Measurements from ENCODE around the gene CCT7. TPM values are rescaled to one million over a fixed set of nuclear protein-coding genes. Genes with fewer than 3 reads are reported as not detected.

Gene CCT7
- total RNA-seq, 1 experiment from 2014 or later = 538 TPM

DNA sequence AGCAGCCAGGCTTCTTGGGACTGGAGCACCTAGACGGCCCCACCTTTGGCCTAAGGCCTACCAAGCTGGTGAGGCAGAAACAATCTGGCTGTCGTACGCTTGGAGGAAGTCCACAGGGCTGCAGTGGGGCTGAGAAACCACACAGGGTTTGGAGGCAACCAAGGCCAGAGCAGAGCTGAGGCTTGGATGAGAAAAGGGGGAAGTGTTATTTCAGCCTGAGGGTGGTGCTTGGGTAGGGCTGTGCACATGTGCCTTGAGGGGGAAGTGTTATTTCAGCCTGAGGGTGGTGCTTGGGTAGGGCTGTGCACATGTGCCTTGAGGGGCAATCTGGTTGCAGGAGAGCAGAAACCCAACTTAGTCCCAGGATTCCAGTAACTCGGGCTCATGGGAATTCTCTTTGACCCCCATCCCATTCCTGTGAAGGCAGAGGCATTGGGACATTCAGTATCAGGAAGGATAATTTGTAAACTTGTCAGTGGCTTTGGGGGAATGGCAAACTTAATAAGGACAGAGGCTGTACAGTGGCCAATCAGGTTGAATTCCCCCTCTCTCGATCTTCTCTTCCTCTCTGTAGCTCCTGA, 51.1 kb downstream of the CCT7 start:
- H3K4me2 ChIP-seq (ENCODE audit: low read length) = peak overlapping the region; percentile 95; the same call in 1 of the 2 replicates
- no peaks in the 10 kb centered on the region for H3K9me3 ChIP-seq (ENCODE audit: low read length)
- ATAC-seq (no peak), DNase-seq (no peak)
- 0 out of 2 replicates have a peak, but pooled peaks cover 3% of the 10 kb centered on the region for H3K27me3 ChIP-seq (ENCODE audit: low read length)
- no peaks in the 10 kb centered on the region for H3F3A ChIP-seq (ENCODE audit: low read length, unreplicated experiment)
- no peak overlapping the region for H3K27ac ChIP-seq (ENCODE audit: low read length)
- ChIA-PET CTCF (no interaction called here), POLR2A (ENCODE audit: unreplicated experiment) (interaction anchor here (0.6 kb wide), 1 partner anchor 17 kb away, joined by 3 read pairs; no protein-coding TSS in a partner anchor)
- H3K79me2 ChIP-seq (ENCODE audit: low read length) = 0 out of 2 replicates have a peak, but pooled peaks cover 10% of the 10 kb centered on the region
- TF ChIP-seq EZH2phosphoT487 (IDR thresholded peaks at IDR 0.05; ENCODE audit: borderline replicate concordance, low read length) = no peak
- TF ChIP-seq, protein P1, sequence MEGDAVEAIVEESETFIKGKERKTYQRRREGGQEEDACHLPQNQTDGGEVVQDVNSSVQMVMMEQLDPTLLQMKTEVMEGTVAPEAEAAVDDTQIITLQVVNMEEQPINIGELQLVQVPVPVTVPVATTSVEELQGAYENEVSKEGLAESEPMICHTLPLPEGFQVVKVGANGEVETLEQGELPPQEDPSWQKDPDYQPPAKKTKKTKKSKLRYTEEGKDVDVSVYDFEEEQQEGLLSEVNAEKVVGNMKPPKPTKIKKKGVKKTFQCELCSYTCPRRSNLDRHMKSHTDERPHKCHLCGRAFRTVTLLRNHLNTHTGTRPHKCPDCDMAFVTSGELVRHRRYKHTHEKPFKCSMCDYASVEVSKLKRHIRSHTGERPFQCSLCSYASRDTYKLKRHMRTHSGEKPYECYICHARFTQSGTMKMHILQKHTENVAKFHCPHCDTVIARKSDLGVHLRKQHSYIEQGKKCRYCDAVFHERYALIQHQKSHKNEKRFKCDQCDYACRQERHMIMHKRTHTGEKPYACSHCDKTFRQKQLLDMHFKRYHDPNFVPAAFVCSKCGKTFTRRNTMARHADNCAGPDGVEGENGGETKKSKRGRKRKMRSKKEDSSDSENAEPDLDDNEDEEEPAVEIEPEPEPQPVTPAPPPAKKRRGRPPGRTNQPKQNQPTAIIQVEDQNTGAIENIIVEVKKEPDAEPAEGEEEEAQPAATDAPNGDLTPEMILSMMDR (conservative IDR thresholded peaks at IDR 0.05; ENCODE audit: low read depth, low read length) = no peak
- TF ChIP-seq EZH2 (IDR thresholded peaks at IDR 0.05; ENCODE audit: low read length, unreplicated experiment) = no peak
- H3K4me3 ChIP-seq (ENCODE audit: low read length) = no peak overlapping the region
- H3K9ac ChIP-seq (ENCODE audit: low read length) = no peak overlapping the region
- H3K4me1 ChIP-seq (ENCODE audit: insufficient read depth, low read length) = peaks cover 12% of the 10 kb centered on the region; the same call in 1 of the 2 replicates
- intact Hi-C loops (cut with micrococcal nuclease) = no loop called here
- H3K9me2 ChIP-seq (replicated peaks; ENCODE audit: low read length) = no peaks in the 10 kb centered on the region
- H4K20me1 ChIP-seq (ENCODE audit: low read length) = no peaks in the 10 kb centered on the region
- no peaks in the 10 kb centered on the region for H3K36me3 ChIP-seq (ENCODE audit: low read depth, low read length)
- BruUV-seq (replicated peaks) = no TSS peak
- no peak overlapping the region for H2AFZ ChIP-seq (ENCODE audit: low read length)

DNA sequence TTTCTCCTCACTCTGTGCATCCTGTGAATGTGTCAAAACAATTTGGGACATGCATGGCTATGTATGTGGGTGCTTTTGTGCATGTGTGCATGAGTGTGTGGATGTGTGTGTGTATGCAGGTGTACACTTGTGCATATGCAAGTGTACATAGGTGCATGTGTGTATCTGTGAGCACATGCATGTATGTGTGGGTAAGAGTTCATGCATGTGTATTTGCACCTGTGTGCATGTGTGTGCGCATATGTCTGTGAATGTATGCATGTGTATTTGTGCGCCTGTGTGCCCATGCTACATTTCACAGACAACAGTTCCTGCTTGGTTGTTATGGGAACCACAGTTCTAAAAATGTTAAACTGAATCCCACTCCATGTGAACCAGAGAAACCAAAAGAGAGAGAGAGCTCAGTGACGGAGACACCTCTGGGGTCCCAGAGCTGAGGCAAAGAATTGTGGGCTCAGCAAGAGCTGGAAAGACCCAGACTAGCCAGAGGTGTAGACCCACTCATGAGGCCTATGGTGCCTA, 52.1 kb downstream of the CCT7 start:
- no peak for ATAC-seq
- Histone ChIP-seq H3K4me3 (ENCODE audit: low read length) (no peak overlapping the region), H3K9ac (ENCODE audit: low read length) (no peak overlapping the region), H2AFZ (ENCODE audit: low read length) (no peak overlapping the region), H3K9me3 (ENCODE audit: low read length) (no peaks in the 10 kb centered on the region), H3K9me2 (replicated peaks; ENCODE audit: low read length) (no peaks in the 10 kb centered on the region), H3K79me2 (ENCODE audit: low read length) (0 out of 2 replicates have a peak, but pooled peaks cover 10% of the 10 kb centered on the region), H3K27me3 (ENCODE audit: low read length) (peaks cover 11% of the 10 kb centered on the region; the same call in 1 of the 2 replicates), H4K20me1 (ENCODE audit: low read length) (no peaks in the 10 kb centered on the region), H3F3A (ENCODE audit: low read length, unreplicated experiment) (no peaks in the 10 kb centered on the region), H3K4me1 (ENCODE audit: insufficient read depth, low read length) (peaks cover 9% of the 10 kb centered on the region; the same call in 1 of the 2 replicates), H3K4me2 (ENCODE audit: low read length) (no peak overlapping the region), H3K36me3 (ENCODE audit: low read depth, low read length) (no peaks in the 10 kb centered on the region), H3K27ac (ENCODE audit: low read length) (no peak overlapping the region)
- CTCF ChIA-PET = no interaction called here
- TF ChIP-seq EZH2 (IDR thresholded peaks at IDR 0.05; ENCODE audit: low read length, unreplicated experiment) (no peak), EZH2phosphoT487 (IDR thresholded peaks at IDR 0.05; ENCODE audit: borderline replicate concordance, low read length) (no peak)
- TF ChIP-seq, protein P1 (conservative IDR thresholded peaks at IDR 0.05; ENCODE audit: low read depth, low read length) = no peak
- no TSS peak for BruUV-seq (replicated peaks)
- no peak for DNase-seq
- POLR2A ChIA-PET (ENCODE audit: unreplicated experiment) = interaction anchor here (0.6 kb wide), 1 partner anchor 26 kb away, joined by 3 read pairs; no protein-coding TSS in a partner anchor
- intact Hi-C loops (cut with micrococcal nuclease) = no loop called here

DNA sequence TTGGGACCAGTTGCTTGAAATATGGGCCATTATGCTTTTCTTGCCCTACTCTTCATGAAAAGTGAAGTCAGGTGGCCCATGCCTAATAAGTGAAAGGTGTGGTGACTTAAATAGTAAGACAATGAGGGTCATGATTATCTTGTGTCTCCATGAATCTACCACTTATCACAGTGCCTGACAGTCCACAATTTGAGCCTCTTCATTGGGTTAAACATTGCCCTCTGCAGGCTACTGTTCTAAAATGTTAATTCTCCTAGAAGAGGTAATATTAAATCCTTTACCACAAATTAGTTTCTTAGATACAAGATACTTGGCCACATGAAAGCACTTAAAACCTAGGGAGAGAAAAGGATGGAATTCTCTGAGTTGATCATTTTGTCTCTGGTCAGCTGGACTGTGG, 55.2 kb downstream of the CCT7 start:
- Histone ChIP-seq H3K4me2 (ENCODE audit: low read length) (no peak overlapping the region), H3K79me2 (ENCODE audit: low read length) (no peaks in the 10 kb centered on the region), H2AFZ (ENCODE audit: low read length) (no peak overlapping the region), H3F3A (ENCODE audit: low read length, unreplicated experiment) (no peaks in the 10 kb centered on the region), H3K9ac (ENCODE audit: low read length) (no peak overlapping the region), H3K4me3 (ENCODE audit: low read length) (no peak overlapping the region), H3K9me3 (ENCODE audit: low read length) (no peaks in the 10 kb centered on the region), H3K4me1 (ENCODE audit: insufficient read depth, low read length) (no peaks in the 10 kb centered on the region), H3K9me2 (replicated peaks; ENCODE audit: low read length) (no peaks in the 10 kb centered on the region), H3K27ac (ENCODE audit: low read length) (no peak overlapping the region), H4K20me1 (ENCODE audit: low read length) (no peaks in the 10 kb centered on the region), H3K27me3 (ENCODE audit: low read length) (peaks cover 42% of the 10 kb centered on the region), H3K36me3 (ENCODE audit: low read depth, low read length) (no peaks in the 10 kb centered on the region)
- BruUV-seq (replicated peaks) = no TSS peak
- TF ChIP-seq, protein P1 (conservative IDR thresholded peaks at IDR 0.05; ENCODE audit: low read depth, low read length) = 0 out of 2 replicates have a peak, but pooled peaks have one; percentile 16
- no peak for TF ChIP-seq EZH2 (IDR thresholded peaks at IDR 0.05; ENCODE audit: low read length, unreplicated experiment)
- ATAC-seq = no peak
- intact Hi-C loops (cut with micrococcal nuclease) = no loop called here
- POLR2A ChIA-PET (ENCODE audit: unreplicated experiment) = no interaction called here
- DNase-seq = no peak
- CTCF ChIA-PET = no interaction called here

All from PC-3 (cell line).